Loucy (cell line): ENCODE results near the gene F11R.
"Not testable (repeated sequence)": the region's sequence is repeated elsewhere in the genome, so short reads cannot be mapped to it uniquely, and the experiment has no call there.

Source experiments
- H2AFZ ChIP-seq: fragments of 200-600 bp; sonication (generic); 2 replicates; pipeline ENCODE4 v1.6.0; 2016; ENCODE audit warnings: antibody characterized with exemption, mild to moderate bottlenecking, low read length, moderate library complexity
- H3F3A ChIP-seq: fragments of 200-600 bp; 2 replicates; pipeline ENCODE4 v1.6.0; 2016; ENCODE audit warnings: antibody characterized with exemption, low read depth, mild to moderate bottlenecking
- H3K27me3 ChIP-seq: fragments of 200-600 bp; sonication (generic); 2 replicates; pipeline ENCODE4 v1.6.1; 2014; ENCODE audit warnings: low read length, mild to moderate bottlenecking; ENCODE audit not compliant: insufficient read depth, poor library complexity, severe bottlenecking
- H3K36me3 ChIP-seq: fragments of 200-600 bp; sonication (generic); 2 replicates; pipeline ENCODE4 v1.6.1; 2016; ENCODE audit warnings: low read length; ENCODE audit not compliant: insufficient read depth
- H3K4me1 ChIP-seq: fragments of 200-600 bp; sonication (generic); 2 replicates; pipeline ENCODE4 v1.5.1; 2014; ENCODE audit warnings: low read length, mild to moderate bottlenecking; ENCODE audit not compliant: insufficient read depth, poor library complexity, severe bottlenecking
- H3K4me2 ChIP-seq: fragments of 200-600 bp; sonication (generic); 2 replicates; pipeline ENCODE4 v1.6.0; 2014; ENCODE audit warnings: antibody characterized with exemption, low read length, low read depth, mild to moderate bottlenecking; ENCODE audit not compliant: poor library complexity, severe bottlenecking
- H3K4me3 ChIP-seq: fragments of 200-600 bp; sonication (generic); 2 replicates; pipeline ENCODE4 v1.5.1; 2014; ENCODE audit warnings: low read length, mild to moderate bottlenecking, mixed read lengths; ENCODE audit not compliant: poor library complexity, severe bottlenecking
- H3K79me2 ChIP-seq: fragments of 200-600 bp; sonication (generic); 2 replicates; pipeline ENCODE4 v1.6.1; 2014; ENCODE audit warnings: low read length; ENCODE audit not compliant: insufficient read depth
- H3K9ac ChIP-seq: fragments of 200-600 bp; sonication (generic); 2 replicates; pipeline ENCODE4 v1.6.0; 2014; ENCODE audit warnings: mild to moderate bottlenecking, low read depth, low read length, moderate library complexity; ENCODE audit not compliant: poor library complexity, severe bottlenecking
- H3K9me2 ChIP-seq: fragments of 200-600 bp; sonication (generic); replicated peaks from 2 replicates; pipeline ENCODE4 v1.6.1; 2016; ENCODE audit warnings: low read depth, low read length, mixed read lengths
- H3K9me3 ChIP-seq: fragments of 200-600 bp; sonication (generic); 2 replicates; pipeline ENCODE4 v1.6.1; 2014; ENCODE audit warnings: mild to moderate bottlenecking, antibody characterized with exemption, low read length, low read depth; ENCODE audit not compliant: insufficient read depth
- H4K20me1 ChIP-seq: fragments of 200-600 bp; sonication (generic); 2 replicates; pipeline ENCODE4 v1.6.0; 2014; ENCODE audit warnings: antibody characterized with exemption, low read length, mild to moderate bottlenecking; ENCODE audit not compliant: insufficient read depth, poor library complexity, severe bottlenecking
- CTCF ChIP-seq: fragments of 200-600 bp; sonication (generic); conservative IDR thresholded peaks from 2 replicates; pipeline ENCODE4 v1.5.1; 2014; ENCODE audit warnings: mild to moderate bottlenecking, antibody characterized with exemption, low read length
- EZH2phosphoT487 ChIP-seq: fragments of 200-600 bp; IDR thresholded peaks from 2 replicates; pipeline ENCODE4 v1.6.1; 2018; ENCODE audit warnings: antibody characterized with exemption, mild to moderate bottlenecking, moderate library complexity, borderline replicate concordance

The F11R gene

GRCh38 chr1:161018631-161018930, 2.4 kb downstream of the F11R start:
- peaks cover 10% of the 10 kb centered on the region for H3F3A ChIP-seq
- H2AFZ ChIP-seq, result no peak overlapping the region
- H3K36me3 ChIP-seq, result no peaks in the 10 kb centered on the region
- no peaks in the 10 kb centered on the region for H3K27me3 ChIP-seq
- H3K4me3 ChIP-seq, result no peak overlapping the region
- peak overlapping the region; percentile 89 for H3K4me2 ChIP-seq
- H3K4me1 ChIP-seq, result peaks cover 46% of the 10 kb centered on the region
- peaks cover 29% of the 10 kb centered on the region; the same call in 1 of the 2 replicates for H3K79me2 ChIP-seq
- H3K9me3 ChIP-seq, result no peaks in the 10 kb centered on the region
- no peak overlapping the region for H3K9ac ChIP-seq
- no peaks in the 10 kb centered on the region for H3K9me2 ChIP-seq
- TF ChIP-seq EZH2phosphoT487 (no peak), CTCF (no peak)
- peaks cover 4% of the 10 kb centered on the region for H4K20me1 ChIP-seq

GRCh38 chr1:161017756-161018630, 3.0 kb downstream of the F11R start:
- peaks cover 15% of the 10 kb centered on the region for H3F3A ChIP-seq
- H3K9me3 ChIP-seq, result no peaks in the 10 kb centered on the region
- H3K79me2 ChIP-seq, result peaks cover 29% of the 10 kb centered on the region; the same call in 1 of the 2 replicates
- H3K4me2 ChIP-seq, result peak overlapping the region; percentile 89
- H2AFZ ChIP-seq, result no peak overlapping the region
- TF ChIP-seq EZH2phosphoT487, result no peak
- TF ChIP-seq CTCF, result no peak
- peaks cover 51% of the 10 kb centered on the region for H3K4me1 ChIP-seq
- H4K20me1 ChIP-seq, result peaks cover 4% of the 10 kb centered on the region
- H3K27me3 ChIP-seq, result no peaks in the 10 kb centered on the region
- H3K36me3 ChIP-seq, result no peaks in the 10 kb centered on the region
- no peaks in the 10 kb centered on the region for H3K9me2 ChIP-seq
- no peak overlapping the region for H3K9ac ChIP-seq
- peak overlapping the region; percentile 3 for H3K4me3 ChIP-seq

- H3K9me3 ChIP-seq, H3K4me2 ChIP-seq, H3K4me3 ChIP-seq, H3K9ac ChIP-seq, H4K20me1 ChIP-seq, H3K27me3 ChIP-seq, H3K36me3 ChIP-seq, H2AFZ ChIP-seq, H3K9me2 ChIP-seq: not testable (repeated sequence)
- peaks cover 57% of the 10 kb centered on the region for H3K4me1 ChIP-seq
- H3K79me2 ChIP-seq, result peaks cover 30% of the 10 kb centered on the region; the same call in 1 of the 2 replicates
- H3F3A ChIP-seq, result peaks cover 18% of the 10 kb centered on the region
These were observed 3.8 kb downstream of the F11R start for GRCh38 chr1:161017181-161017580.

GRCh38 chr1:161016683-161017082, 4.3 kb downstream of the F11R start:
- H3K4me3 ChIP-seq, H3K9me2 ChIP-seq, H3K4me2 ChIP-seq, H3K27me3 ChIP-seq, H2AFZ ChIP-seq, H4K20me1 ChIP-seq, H3K36me3 ChIP-seq, H3K9me3 ChIP-seq, H3K9ac ChIP-seq: not testable (repeated sequence)
- H3K4me1 ChIP-seq, result peaks cover 56% of the 10 kb centered on the region
- H3F3A ChIP-seq, result peaks cover 16% of the 10 kb centered on the region
- peaks cover 35% of the 10 kb centered on the region for H3K79me2 ChIP-seq
